SK-N-SH (cell line): Measurements from ENCODE around the gene PHC2. TPM values are rescaled to one million over a fixed set of nuclear protein-coding genes. Genes with fewer than 3 reads are reported as not detected.
A peak's percentile ranks its signal among the peaks of the same experiment; 100 is the strongest.

Source experiments
- CTCF ChIA-PET: fragments of 300-600, 350-600 bp; formaldehyde crosslinking; extraction: SDS; loops from one replicate; lab custom pipeline; 2021; lab: Yijun Ruan, JAX
- POLR2A ChIA-PET: fragments of 350-600 bp; sonication (Branson Sonifier 250); formaldehyde crosslinking; extraction: SDS; loops from one replicate; lab custom pipeline; 2020; ENCODE audit warnings: antibody characterized with exemption, inconsistent platforms; lab: Yijun Ruan, JAX
- DNase-seq: peaks from one replicate; pipeline ENCODE4 v3.0.0; 2012
- H2AFZ ChIP-seq: fragments of 200-600 bp; sonication (generic); 2 replicates; pipeline ENCODE4 v1.8.1; 2016; ENCODE audit warnings: antibody characterized with exemption, mild to moderate bottlenecking, low read depth
- H3F3A ChIP-seq: fragments of 200-600 bp; sonication (generic); replicated peaks from 2 replicates; pipeline ENCODE3; 2016; ENCODE audit warnings: antibody characterized with exemption, mild to moderate bottlenecking; ENCODE audit not compliant: insufficient read depth
- H3K27ac ChIP-seq, 2 experiments: fragments of 200-500 bp in 1 of 2; fragments of 200-600 bp in 1 of 2; sonication (Bioruptor generic) in 1 of 2; sonication (generic), shearing (Covaris generic) in 1 of 2; 2 replicates each; pipeline versions ENCODE4 v1.5.1 to v1.6.1; 2014 to 2016; ENCODE audit warnings: low read depth in 2 of 2, inconsistent platforms in 1 of 2, low read length in 1 of 2, mild to moderate bottlenecking in 1 of 2, mixed read lengths in 1 of 2
- H3K27me3 ChIP-seq: fragments of 200-600 bp; sonication (generic), shearing (Covaris generic); 2 replicates; pipeline ENCODE4 v1.6.1; 2016; ENCODE audit warnings: mixed run types; ENCODE audit not compliant: insufficient read depth
- H3K36me3 ChIP-seq, 2 experiments: fragments of 200-500 bp in 1 of 2; fragments of 200-600 bp in 1 of 2; sonication (Bioruptor generic) in 1 of 2; sonication (generic) in 1 of 2; replicated peaks in 1 of 2; 2 replicates each; pipeline versions ENCODE3 to v1.5.1; 2014 to 2016; ENCODE audit warnings: low read length in 1 of 2, mild to moderate bottlenecking in 1 of 2; ENCODE audit not compliant: insufficient read depth in 2 of 2, control insufficient read depth in 1 of 2
- H3K4me1 ChIP-seq, 2 experiments: fragments of 200-500 bp in 1 of 2; fragments of 200-600 bp in 1 of 2; sonication (Bioruptor generic) in 1 of 2; sonication (generic), shearing (Covaris generic) in 1 of 2; 2 replicates each; pipeline versions ENCODE4 v1.5.1 to v1.6.1; 2014 to 2016; ENCODE audit warnings: low read depth in 1 of 2, low read length in 1 of 2, mixed run types in 1 of 2; ENCODE audit not compliant: insufficient read depth in 2 of 2, control insufficient read depth in 1 of 2
- H3K4me2 ChIP-seq: fragments of 200-600 bp; sonication (generic), shearing (Covaris generic); 2 replicates; pipeline ENCODE4 v1.6.1; 2017; ENCODE audit warnings: mixed run types
- H3K4me3 ChIP-seq, 2 experiments: fragments of 200-500 bp in 1 of 2; fragments of 200-600 bp in 1 of 2; sonication (Bioruptor generic) in 1 of 2; sonication (generic), shearing (Covaris generic) in 1 of 2; 2 replicates each; pipeline versions ENCODE4 v1.5.1 to v1.8.1; 2014 to 2016; ENCODE audit warnings: low read depth in 2 of 2, inconsistent platforms in 1 of 2, low read length in 1 of 2, mild to moderate bottlenecking in 1 of 2, mixed read lengths in 1 of 2, moderate library complexity in 1 of 2
- H3K79me2 ChIP-seq: fragments of 200-600 bp; sonication (generic); 2 replicates; pipeline ENCODE4 v1.8.1; 2017; ENCODE audit warnings: mild to moderate bottlenecking; ENCODE audit not compliant: insufficient read depth
- H3K9ac ChIP-seq: fragments of 200-600 bp; sonication (generic); 2 replicates; pipeline ENCODE4 v1.6.1; 2017; ENCODE audit warnings: mixed run types
- H3K9me2 ChIP-seq: fragments of 200-600 bp; sonication (generic); 2 replicates; pipeline ENCODE4 v1.6.1; 2017; ENCODE audit warnings: mixed run types
- H3K9me3 ChIP-seq: fragments of 200-600 bp; sonication (generic); 2 replicates; pipeline ENCODE4 v1.6.1; 2017; ENCODE audit warnings: mixed run types, mild to moderate bottlenecking, moderate library complexity
- H4K20me1 ChIP-seq: fragments of 200-600 bp; sonication (generic); 2 replicates; pipeline ENCODE4 v1.6.1; 2017; ENCODE audit warnings: mild to moderate bottlenecking, mixed run types; ENCODE audit not compliant: insufficient read depth
- CHD2 ChIP-seq: fragments of 150-350 bp; IDR thresholded peaks from 2 replicates; pipeline ENCODE4 v1.6.1; 2018; ENCODE audit warnings: low read length; ENCODE audit not compliant: partially characterized antibody
- CTCF ChIP-seq: fragments of 200-600 bp; sonication (generic); IDR thresholded peaks from 2 replicates; pipeline ENCODE4 v1.6.1; 2017; ENCODE audit warnings: antibody characterized with exemption, mild to moderate bottlenecking, moderate library complexity
- EP300 ChIP-seq, 2 experiments: IDR thresholded peaks; 2 replicates each; pipeline versions ENCODE4 v1.4.0 to v1.6.1; 2012; ENCODE audit warnings: borderline replicate concordance in 1 of 2, low read depth in 1 of 2, low read length in 1 of 2
- FOSL2 ChIP-seq: IDR thresholded peaks from 2 replicates; pipeline ENCODE4 v1.4.0; 2012; ENCODE audit warnings: low read depth, mild to moderate bottlenecking, moderate library complexity, borderline replicate concordance
- FOXJ3 ChIP-seq: sonication (generic); formaldehyde crosslinking; IDR thresholded peaks from 2 replicates; pipeline ENCODE4 v1.5.1; 2020; ENCODE audit warnings: mild to moderate bottlenecking, missing genetic modification reagents
- FOXM1 ChIP-seq: IDR thresholded peaks from 2 replicates; pipeline ENCODE4 v1.4.0; 2012; ENCODE audit warnings: low read depth, mild to moderate bottlenecking
- GABPA ChIP-seq: IDR thresholded peaks from 2 replicates; pipeline ENCODE4 v1.4.0; 2012; ENCODE audit warnings: low read depth, mild to moderate bottlenecking
- GATA2 ChIP-seq: sonication (generic); formaldehyde crosslinking; IDR thresholded peaks from 2 replicates; pipeline ENCODE4 v1.5.0; 2020; ENCODE audit warnings: mild to moderate bottlenecking, missing genetic modification reagents
- IRF3 ChIP-seq: fragments of 150-350 bp; IDR thresholded peaks from 2 replicates; pipeline ENCODE4 v1.6.1; 2016; ENCODE audit warnings: mild to moderate bottlenecking, low read depth, low read length
- JUND ChIP-seq: IDR thresholded peaks from 2 replicates; pipeline ENCODE4 v1.4.0; 2012
- MAX ChIP-seq: IDR thresholded peaks from 2 replicates; pipeline ENCODE4 v1.4.0; 2012; ENCODE audit warnings: low read depth
- MEF2A ChIP-seq: IDR thresholded peaks from 2 replicates; pipeline ENCODE4 v1.4.0; 2012; ENCODE audit warnings: low read depth, borderline replicate concordance
- NFIC ChIP-seq: IDR thresholded peaks from 2 replicates; pipeline ENCODE4 v1.4.0; 2012; ENCODE audit warnings: borderline replicate concordance
- NRF1 ChIP-seq: IDR thresholded peaks from 2 replicates; pipeline ENCODE4 v1.6.1; 2012; ENCODE audit warnings: low read depth, mild to moderate bottlenecking, low read length
- POLR2AphosphoS5 ChIP-seq: IDR thresholded peaks from 2 replicates; pipeline ENCODE4 v1.6.1; 2012; ENCODE audit warnings: low read depth, low read length
- RAD21 ChIP-seq: IDR thresholded peaks from 2 replicates; pipeline ENCODE4 v1.6.1; 2012; ENCODE audit warnings: mild to moderate bottlenecking, low read length
- RCOR1 ChIP-seq: fragments of 150-350 bp; IDR thresholded peaks from 2 replicates; pipeline ENCODE4 v1.6.1; 2017; ENCODE audit warnings: antibody characterized with exemption, low read length
- REST ChIP-seq: IDR thresholded peaks from 2 replicates; pipeline ENCODE4 v1.6.1; 2012; ENCODE audit warnings: mild to moderate bottlenecking, low read depth, low read length, moderate library complexity
- RXRA ChIP-seq: IDR thresholded peaks from 2 replicates; pipeline ENCODE4 v1.4.0; 2012; ENCODE audit warnings: low read depth, mild to moderate bottlenecking, borderline replicate concordance
- TAF1 ChIP-seq: IDR thresholded peaks from 2 replicates; pipeline ENCODE4 v1.6.1; 2012; ENCODE audit warnings: low read depth, mild to moderate bottlenecking, low read length, moderate library complexity, borderline replicate concordance
- YY1 ChIP-seq: IDR thresholded peaks from 2 replicates; pipeline ENCODE4 v1.4.0; 2012; ENCODE audit warnings: low read depth, mild to moderate bottlenecking
- ZBTB33 ChIP-seq: IDR thresholded peaks from 2 replicates; pipeline ENCODE4 v1.4.0; 2012; ENCODE audit warnings: low read depth, borderline replicate concordance
- WGBS: methylation state at CpG from one replicate; pipeline ENCODE4 v1.1.6; 2017; ENCODE audit warnings: low lambda C conversion rate; 5-methylcytosine and 5-hydroxymethylcytosine counted together
- polyA plus RNA-seq, 3 experiments: library from polyadenylated mRNA; depleted of rRNA; stranded (reverse); fragments of >200 nt; gene quantifications; 2 replicates each; pipeline ENCODE4 v1.2.3, GENCODE V29; 2012

PHC2 gene
- polyA plus RNA-seq, 1 of the 3 experiments (the other 2 are of a cell fraction) = 98.7 TPM

GRCh38 chr1:33455539-33456501 is 24.9 kb upstream of the PHC2 start:
- H3K4me3 ChIP-seq = no peak overlapping the region; a peak in 1 of 4 replicates
- DNase-seq = peak; percentile 66
- H3F3A ChIP-seq = peaks cover 3% of the 10 kb centered on the region
- H3K36me3 ChIP-seq = no peaks in the 10 kb centered on the region
- peak overlapping the region in 1 of 2 experiments; percentile 18; a peak in 1 of 4 replicates for H3K27ac ChIP-seq
- H3K27me3 ChIP-seq = no peaks in the 10 kb centered on the region
- POLR2A ChIA-PET = interaction anchor here (0.7 kb wide), 1 partner anchor 15 kb away, joined by 3 read pairs; no protein-coding TSS in a partner anchor
- no peak overlapping the region for H3K9ac ChIP-seq
- 71% methylated on average over 8 of the region's 8 CpGs for WGBS
- no peaks in the 10 kb centered on the region for H3K9me2 ChIP-seq
- peak overlapping the region; percentile 61; the same call in 1 of the 2 replicates for H2AFZ ChIP-seq
- no peaks in the 10 kb centered on the region for H3K9me3 ChIP-seq
- CTCF ChIA-PET = interaction anchor here (0.6 to 6.4 kb wide), 27 partner anchors 11 to 374 kb away, joined by 3 to 58 read pairs (median 3); partner anchors contain the start of genes A3GALT2 and ZSCAN20
- H3K4me1 ChIP-seq = peaks cover 0 to 6% of the 10 kb centered on the region in 2 experiments; a peak in 2 of 4 replicates
- no peaks in the 10 kb centered on the region for H3K79me2 ChIP-seq
- H4K20me1 ChIP-seq = no peaks in the 10 kb centered on the region
- H3K4me2 ChIP-seq = no peak overlapping the region
- 0 out of 2 replicates have a peak, but pooled peaks have one; percentile 28 for TF ChIP-seq MAX
- TF ChIP-seq MEF2A = no peak
- TF ChIP-seq GABPA = no peak
- TF ChIP-seq GATA2 (CRISPR knock-in tag) = no peak
- no peak for TF ChIP-seq REST
- TF ChIP-seq JUND = no peak
- no peak for TF ChIP-seq FOSL2
- TF ChIP-seq RXRA = no peak
- TF ChIP-seq ZBTB33 = no peak
- TF ChIP-seq IRF3 = no peak
- TF ChIP-seq FOXM1 = no peak
- TF ChIP-seq CTCF = peak; percentile 81
- TF ChIP-seq RAD21 = peak; percentile 87
- no peak for TF ChIP-seq YY1
- no peak for TF ChIP-seq EP300 (IDR thresholded peaks at IDR 0.05; ENCODE audit: borderline replicate concordance in 1 of 2, low read depth in 1 of 2, low read length in 1 of 2)
- TF ChIP-seq FOXJ3 = no peak
- no peak for TF ChIP-seq NRF1
- no peak for TF ChIP-seq CHD2
- TF ChIP-seq POLR2AphosphoS5 = no peak
- no peak for TF ChIP-seq RCOR1
- TF ChIP-seq NFIC = peak; percentile 34; the same call in 1 of the 2 replicates
- no peak for TF ChIP-seq TAF1
